ENCODE measurements around the gene FARSA. TPM values are rescaled to one million over a fixed set of nuclear protein-coding genes. Genes with fewer than 3 reads are reported as not detected.

Gene FARSA
- total RNA-seq, 2 donors from 2014 or later, result 25.9 to 35.6 TPM

DNA sequence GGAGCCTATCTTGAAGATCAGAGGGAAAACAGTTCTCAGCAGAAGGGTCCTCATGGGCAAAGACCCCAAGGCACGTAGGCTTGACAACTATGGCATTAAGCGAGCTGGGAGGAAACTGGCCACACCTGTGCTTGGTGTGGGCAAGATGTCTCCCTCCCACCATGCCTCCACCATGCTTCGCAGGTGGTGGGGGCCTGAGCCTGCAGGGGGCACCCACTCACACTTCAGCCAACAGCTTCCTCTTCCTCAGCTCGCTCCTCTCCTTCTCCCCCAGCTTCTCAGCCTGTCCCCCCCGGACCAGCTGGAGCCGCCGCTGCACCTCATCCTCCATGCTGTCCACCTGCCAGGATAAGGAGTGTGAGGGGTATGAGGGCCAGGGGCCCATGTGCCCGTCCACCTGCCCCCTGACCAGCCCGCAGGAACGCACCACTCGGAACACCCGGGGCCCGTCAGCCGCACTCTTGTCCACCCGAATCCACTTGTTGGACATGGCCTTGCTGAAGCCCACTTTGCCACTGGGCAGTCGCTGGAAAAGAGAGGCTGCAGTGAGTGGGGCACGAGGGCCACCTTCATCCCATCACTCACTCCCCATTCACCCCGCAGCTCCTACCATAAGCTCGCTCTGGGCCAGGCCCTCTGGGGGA is 3.4 kb downstream of the FARSA start:
- TF ChIP-seq, protein P1, sequence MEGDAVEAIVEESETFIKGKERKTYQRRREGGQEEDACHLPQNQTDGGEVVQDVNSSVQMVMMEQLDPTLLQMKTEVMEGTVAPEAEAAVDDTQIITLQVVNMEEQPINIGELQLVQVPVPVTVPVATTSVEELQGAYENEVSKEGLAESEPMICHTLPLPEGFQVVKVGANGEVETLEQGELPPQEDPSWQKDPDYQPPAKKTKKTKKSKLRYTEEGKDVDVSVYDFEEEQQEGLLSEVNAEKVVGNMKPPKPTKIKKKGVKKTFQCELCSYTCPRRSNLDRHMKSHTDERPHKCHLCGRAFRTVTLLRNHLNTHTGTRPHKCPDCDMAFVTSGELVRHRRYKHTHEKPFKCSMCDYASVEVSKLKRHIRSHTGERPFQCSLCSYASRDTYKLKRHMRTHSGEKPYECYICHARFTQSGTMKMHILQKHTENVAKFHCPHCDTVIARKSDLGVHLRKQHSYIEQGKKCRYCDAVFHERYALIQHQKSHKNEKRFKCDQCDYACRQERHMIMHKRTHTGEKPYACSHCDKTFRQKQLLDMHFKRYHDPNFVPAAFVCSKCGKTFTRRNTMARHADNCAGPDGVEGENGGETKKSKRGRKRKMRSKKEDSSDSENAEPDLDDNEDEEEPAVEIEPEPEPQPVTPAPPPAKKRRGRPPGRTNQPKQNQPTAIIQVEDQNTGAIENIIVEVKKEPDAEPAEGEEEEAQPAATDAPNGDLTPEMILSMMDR (IDR thresholded peaks at IDR 0.05), result no peak
- TF ChIP-seq POLR2A (IDR thresholded peaks at IDR 0.05), result no peak
- intact Hi-C loops (cut with DNase I), result no loop called here

DNA sequence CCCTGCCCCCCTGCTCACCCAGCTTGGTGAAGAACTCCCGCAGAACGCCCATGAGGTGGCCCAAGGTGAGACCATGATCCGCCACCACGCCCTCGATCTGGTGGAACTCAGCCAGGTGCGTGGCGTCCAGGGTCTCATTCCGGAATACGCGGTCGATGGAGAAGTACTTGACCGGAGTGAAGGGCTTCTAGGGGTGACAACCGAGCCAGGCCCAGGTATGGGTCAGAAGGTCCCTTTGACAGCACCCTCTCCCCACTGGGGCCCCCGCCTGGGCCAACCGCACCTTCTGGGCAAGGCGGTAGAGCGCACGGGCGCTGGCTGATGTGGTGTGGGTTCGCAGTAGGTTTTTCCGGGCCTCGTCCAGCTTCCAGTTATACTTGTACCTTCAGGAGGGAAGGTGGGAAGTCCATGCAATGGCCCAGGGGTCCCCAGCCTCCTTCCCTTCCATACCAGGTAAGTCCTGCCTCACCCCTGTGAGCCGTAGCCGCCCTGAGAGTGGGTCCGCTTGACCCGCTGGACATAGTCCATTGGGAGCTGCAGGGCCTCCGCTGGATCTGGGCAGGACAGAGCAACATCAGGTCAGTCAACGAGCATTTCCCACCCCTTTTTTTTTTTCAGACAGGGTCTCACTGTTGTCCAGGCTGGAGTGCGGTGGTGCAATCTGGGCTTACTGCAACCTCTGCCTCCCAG is 8.7 kb downstream of the FARSA start:
- 94 to 98% methylated on average over 7 to 29 of the region's 29 CpGs for WGBS, 2 donors
- ATAC-seq (no peak), DNase-seq (no peak)
- Histone ChIP-seq H3K27me3 (no peaks in the 10 kb centered on the region), H3K27ac (no peak overlapping the region), H3K36me3 (replicated peaks in 1 of 2; ENCODE audit: insufficient read depth in 1 of 2, low read depth in 2 of 2) (peaks cover 18 to 32% of the 10 kb centered on the region in 2 donors), H3K9me3 (no peaks in the 10 kb centered on the region), H3K4me1 (no peaks in the 10 kb centered on the region), H3K4me3 (no peak overlapping the region)
- intact Hi-C loops (cut with DNase I), result no loop called here
- TF ChIP-seq, protein P1 (IDR thresholded peaks at IDR 0.05), result no peak
- no peak for TF ChIP-seq POLR2A (IDR thresholded peaks at IDR 0.05)

More for the DNA sequence above, 3.4 kb downstream of the FARSA start:
- DNase-seq (no peak), ATAC-seq (no peak)
- peaks cover 11 to 12% of the 10 kb centered on the region in 2 donors for H3K36me3 ChIP-seq (replicated peaks in 1 of 2; ENCODE audit: insufficient read depth in 1 of 2, low read depth in 2 of 2)
- no peaks in the 10 kb centered on the region for H3K9me3 ChIP-seq
- H3K4me3 ChIP-seq, result no peak overlapping the region
- WGBS, 2 donors, result 91 to 94% methylated on average over 5 to 16 of the region's 19 CpGs
- peaks cover 21% of the 10 kb centered on the region for H3K4me1 ChIP-seq
- H3K27me3 ChIP-seq, result no peaks in the 10 kb centered on the region
- no peak overlapping the region for H3K27ac ChIP-seq

GRCh38 chr19:12922959-12923358 is 10.6 kb downstream of the FARSA start:
- H3K27ac ChIP-seq, result no peak overlapping the region
- ATAC-seq, result no peak
- H3K9me3 ChIP-seq, result no peaks in the 10 kb centered on the region
- intact Hi-C loops (cut with DNase I), result no loop called here
- DNase-seq, result no peak
- peaks cover 18 to 27% of the 10 kb centered on the region in 2 donors for H3K36me3 ChIP-seq (replicated peaks in 1 of 2; ENCODE audit: insufficient read depth in 1 of 2, low read depth in 2 of 2)
- WGBS, 2 donors, result 98 to 100% methylated on average over 4 of the region's 4 CpGs
- H3K4me1 ChIP-seq, result peaks cover 8% of the 10 kb centered on the region
- TF ChIP-seq POLR2A (IDR thresholded peaks at IDR 0.05), result no peak
- TF ChIP-seq, protein P1 (IDR thresholded peaks at IDR 0.05), result no peak
- no peaks in the 10 kb centered on the region for H3K27me3 ChIP-seq
- no peak overlapping the region for H3K4me3 ChIP-seq

DNA sequence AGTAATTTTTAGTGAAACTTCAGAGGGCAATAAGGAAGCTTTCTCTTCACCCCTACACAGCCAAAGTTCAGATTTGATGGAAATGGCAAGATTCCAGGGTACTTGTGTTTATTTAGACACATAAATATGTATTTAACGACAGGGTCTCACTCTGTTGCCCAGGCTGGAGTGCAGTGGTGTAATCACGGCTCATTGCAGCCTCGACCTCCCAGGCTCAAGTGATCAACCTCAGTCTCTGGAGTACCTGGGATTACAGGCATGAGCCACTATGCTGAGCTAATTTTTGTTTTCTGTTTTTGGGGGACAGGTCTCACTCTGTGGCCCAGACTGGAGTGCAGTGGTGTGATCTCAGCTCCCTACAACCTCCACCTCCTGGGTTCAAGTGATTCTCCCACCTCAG is 12.5 kb downstream of the FARSA start:
- Histone ChIP-seq H3K27me3 (no peaks in the 10 kb centered on the region), H3K4me1 (peaks cover 8% of the 10 kb centered on the region), H3K4me3 (no peak overlapping the region), H3K27ac (no peak overlapping the region), H3K36me3 (replicated peaks in 1 of 2; ENCODE audit: insufficient read depth in 1 of 2, low read depth in 2 of 2) (peaks cover 6 to 21% of the 10 kb centered on the region in 2 donors), H3K9me3 (no peaks in the 10 kb centered on the region)
- intact Hi-C loops (cut with DNase I), result no loop called here
- WGBS, 2 donors, result 42 to 55% methylated on average over 3 of the region's 3 CpGs
- DNase-seq (no peak), ATAC-seq (no peak)
- TF ChIP-seq, protein P1 (IDR thresholded peaks at IDR 0.05), result no peak
- no peak for TF ChIP-seq POLR2A (IDR thresholded peaks at IDR 0.05)

Data from body of pancreas (tissue), 4 donors.